Renal cortical epithelial cell (primary cell): Measurements from ENCODE around the gene DISP2. TPM values are rescaled to one million over a fixed set of nuclear protein-coding genes. Genes with fewer than 3 reads are reported as not detected.

Experiments
- DNase-seq: peaks from one replicate; pipeline ENCODE4 v3.0.0-alpha.2; 2011; ENCODE audit warnings: low read depth
- total RNA-seq: library from RNA; depleted of rRNA; stranded (reverse); fragments of >200 nt; gene quantifications from 2 replicates; pipeline ENCODE4 v1.2.3, GENCODE V29; 2014

Gene DISP2
- total RNA-seq, 1 donor from 2014 or later, result 0.25 TPM

GRCh38 chr15:40389824-40390595 lies 32.0 kb downstream of the DISP2 start:
- no peak for DNase-seq

GRCh38 chr15:40392986-40393948 lies 35.2 kb downstream of the DISP2 start:
- DNase-seq, result peak; percentile 69

- no peak for DNase-seq
Observed at GRCh38 chr15:40397688-40398412, 39.8 kb downstream of the DISP2 start.

- no peak for DNase-seq
Observed at GRCh38 chr15:40398413-40398873, 40.4 kb downstream of the DISP2 start.

GRCh38 chr15:40399370-40399769 lies 41.4 kb downstream of the DISP2 start:
- no peak for DNase-seq

GRCh38 chr15:40405501-40406381 lies 47.7 kb downstream of the DISP2 start, which contains the start of gene IVD:
Gene IVD (plus strand): TSS chr15:40405795. CDS start chr15:40405828, 33 bp downstream.
- DNase-seq, result peak; percentile 89

DNA sequence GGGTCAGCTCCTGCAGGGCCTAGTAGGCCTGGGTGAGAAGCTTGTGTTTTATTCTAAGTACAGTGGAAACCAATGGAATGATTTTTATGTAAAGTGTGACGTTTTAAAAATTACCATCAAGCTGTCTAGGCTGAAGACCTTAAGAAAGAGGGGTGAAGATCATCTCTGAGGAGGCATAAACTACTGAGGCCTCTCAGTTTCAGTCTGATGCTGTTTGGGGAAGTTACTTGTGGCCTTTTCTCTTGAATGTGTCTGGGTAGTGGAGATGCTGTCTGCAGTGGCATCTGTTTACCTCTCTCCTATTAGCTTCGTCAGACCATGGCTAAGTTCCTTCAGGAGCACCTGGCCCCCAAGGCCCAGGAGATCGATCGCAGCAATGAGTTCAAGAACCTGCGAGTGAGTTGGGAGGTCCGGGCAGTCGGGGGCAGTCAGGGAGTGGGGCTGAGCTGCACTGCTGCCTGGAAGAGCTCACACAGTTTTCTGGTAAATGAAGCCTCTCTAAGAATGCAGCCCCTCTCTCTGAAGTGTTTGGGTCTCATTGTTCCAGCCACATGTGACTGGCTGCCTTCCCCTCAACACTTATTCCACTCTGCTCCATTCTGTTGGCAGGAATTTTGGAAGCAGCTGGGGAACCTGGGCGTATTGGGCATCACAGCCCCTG lies 49.4 kb downstream of the DISP2 start:
- no peak for DNase-seq

- no peak for DNase-seq
Observed at GRCh38 chr15:40409366-40409765, 51.3 kb downstream of the DISP2 start.

DNA sequence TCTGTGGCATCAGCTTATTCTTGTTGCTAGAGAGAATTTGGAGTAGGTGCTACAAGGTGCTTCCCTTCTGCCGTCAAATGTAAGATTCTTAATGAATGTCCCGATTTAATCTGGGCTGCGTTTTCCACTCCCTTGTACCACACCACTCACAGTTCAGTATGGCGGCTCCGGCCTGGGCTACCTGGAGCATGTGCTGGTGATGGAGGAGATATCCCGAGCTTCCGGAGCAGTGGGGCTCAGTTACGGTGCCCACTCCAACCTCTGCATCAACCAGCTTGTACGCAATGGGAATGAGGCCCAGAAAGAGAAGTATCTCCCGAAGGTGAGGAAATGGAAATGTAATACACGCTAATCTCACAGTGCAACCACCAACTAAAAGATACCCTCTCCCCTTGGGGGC lies 52.5 kb downstream of the DISP2 start:
- no peak for DNase-seq

DNA sequence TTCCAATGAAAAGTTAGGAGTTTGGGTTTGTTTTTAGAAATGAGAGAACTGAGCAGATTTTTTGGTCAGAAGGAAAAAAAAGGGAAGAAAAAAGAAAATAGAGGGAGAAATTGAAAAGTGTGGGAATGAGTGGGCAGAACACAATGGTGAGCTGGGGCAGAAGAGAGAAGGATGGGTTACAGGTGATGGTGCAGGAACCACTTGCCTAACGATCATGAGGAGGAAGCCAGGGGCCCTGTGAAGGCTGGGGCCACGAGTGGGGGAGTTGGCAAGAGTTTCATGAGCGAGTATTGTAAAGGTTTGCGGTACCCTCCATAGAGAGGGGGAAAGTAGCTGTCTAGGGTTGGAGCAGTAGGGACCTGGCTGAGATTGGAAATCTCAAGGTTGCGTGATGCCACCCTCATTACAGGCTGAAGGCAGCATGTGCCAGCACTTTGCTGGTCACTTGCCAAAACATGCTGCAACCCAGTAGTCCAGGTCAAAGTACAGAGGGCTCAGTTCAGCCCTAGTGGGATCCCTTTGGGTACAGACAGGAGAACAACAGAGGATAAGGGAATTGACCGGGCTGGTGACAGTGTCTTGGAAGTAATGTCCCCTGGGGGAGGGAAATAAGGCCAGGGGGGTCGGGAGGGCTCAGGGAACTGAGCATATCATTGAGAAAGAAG lies 54.2 kb downstream of the DISP2 start:
- DNase-seq, result peak; percentile 19

- DNase-seq, result no peak
Observed at GRCh38 chr15:40413036-40413435, 55.0 kb downstream of the DISP2 start.

- no peak for DNase-seq
Observed at GRCh38 chr15:40414816-40415215, 56.8 kb downstream of the DISP2 start.

DNA sequence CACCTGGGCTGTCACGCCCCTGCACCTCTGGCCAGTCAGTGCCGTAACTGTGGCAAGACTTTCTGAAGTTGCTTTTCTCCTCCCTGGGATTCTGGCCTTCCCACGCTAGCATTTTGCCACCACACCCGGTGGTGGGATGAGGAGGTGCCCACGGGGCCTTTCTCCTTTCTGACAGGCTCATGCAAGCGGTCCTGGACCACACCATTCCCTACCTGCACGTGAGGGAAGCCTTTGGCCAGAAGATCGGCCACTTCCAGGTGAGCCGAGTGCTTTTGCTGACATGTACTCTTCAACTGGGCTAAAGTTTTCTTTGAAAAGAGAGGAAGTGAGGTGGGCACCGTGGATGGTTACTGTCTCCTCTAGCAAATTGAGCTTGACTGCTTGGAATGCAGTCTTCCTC lies 57.2 kb downstream of the DISP2 start:
- DNase-seq, result no peak

GRCh38 chr15:40416056-40416455 lies 58.0 kb downstream of the DISP2 start:
- no peak for DNase-seq

- DNase-seq, result no peak
Observed at GRCh38 chr15:40418126-40418525, 60.1 kb downstream of the DISP2 start.

DNA sequence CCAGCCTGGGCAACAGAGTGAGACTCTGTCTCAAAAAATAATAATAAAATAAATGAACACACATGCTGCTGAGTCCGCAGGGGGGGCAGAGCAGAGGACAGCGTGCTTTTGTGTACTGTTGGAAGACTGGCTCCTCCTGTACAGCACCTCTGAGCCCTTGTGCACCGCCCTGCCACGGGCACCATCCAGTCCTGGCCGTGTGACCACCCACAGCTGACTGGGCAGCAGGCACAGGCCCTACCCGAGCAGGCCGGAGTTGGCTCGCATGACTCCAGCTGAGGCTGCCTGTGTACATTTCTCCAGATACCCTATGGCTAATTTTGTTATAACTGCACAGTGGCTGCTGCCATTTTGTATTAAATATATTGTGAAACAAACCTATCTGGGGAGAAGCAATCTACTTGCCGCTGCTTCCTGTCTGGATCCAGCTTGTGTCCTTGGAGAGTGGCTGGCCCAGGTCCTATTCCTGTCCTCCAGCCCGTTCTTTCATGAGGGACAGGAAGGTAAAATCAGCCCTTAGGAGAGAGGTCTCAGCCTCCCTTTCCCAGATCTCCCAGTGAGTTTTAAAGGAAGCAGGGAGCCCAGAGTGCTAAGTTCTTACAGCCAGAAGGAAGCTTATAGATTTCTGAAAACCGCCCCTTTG lies 62.2 kb downstream of the DISP2 start:
- DNase-seq, result no peak

GRCh38 chr15:40420793-40421192 lies 62.8 kb downstream of the DISP2 start:
- DNase-seq, result peak; percentile 13

GRCh38 chr15:40421246-40422157 lies 63.5 kb downstream of the DISP2 start:
- no peak for DNase-seq
